ENCODE results near the gene EPN2.

The EPN2 gene

DNA sequence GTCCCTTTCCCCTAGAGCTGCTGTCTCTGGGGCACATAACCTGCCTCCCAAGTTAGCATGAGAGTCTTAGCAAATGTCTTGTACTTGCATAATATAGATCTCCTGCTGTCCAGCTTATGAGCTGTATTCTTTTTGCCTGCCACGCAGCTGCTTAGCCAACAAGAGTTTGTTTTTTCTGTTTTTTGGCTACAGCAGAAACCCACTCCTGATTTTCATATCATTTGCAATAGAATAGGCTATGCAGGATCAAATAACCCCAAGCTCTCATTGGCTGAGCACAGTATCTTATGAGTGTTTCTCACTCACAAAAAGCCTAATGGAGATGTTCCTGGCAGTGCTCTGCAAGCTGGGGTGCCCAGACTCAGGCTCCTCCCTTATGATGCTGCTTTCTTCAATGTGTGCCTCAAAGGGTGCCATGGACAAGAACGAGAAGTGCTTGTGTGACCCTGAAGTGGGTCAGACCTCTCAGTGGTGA is 102.2 kb downstream of the EPN2 start:
- TF ChIP-seq, protein P1, sequence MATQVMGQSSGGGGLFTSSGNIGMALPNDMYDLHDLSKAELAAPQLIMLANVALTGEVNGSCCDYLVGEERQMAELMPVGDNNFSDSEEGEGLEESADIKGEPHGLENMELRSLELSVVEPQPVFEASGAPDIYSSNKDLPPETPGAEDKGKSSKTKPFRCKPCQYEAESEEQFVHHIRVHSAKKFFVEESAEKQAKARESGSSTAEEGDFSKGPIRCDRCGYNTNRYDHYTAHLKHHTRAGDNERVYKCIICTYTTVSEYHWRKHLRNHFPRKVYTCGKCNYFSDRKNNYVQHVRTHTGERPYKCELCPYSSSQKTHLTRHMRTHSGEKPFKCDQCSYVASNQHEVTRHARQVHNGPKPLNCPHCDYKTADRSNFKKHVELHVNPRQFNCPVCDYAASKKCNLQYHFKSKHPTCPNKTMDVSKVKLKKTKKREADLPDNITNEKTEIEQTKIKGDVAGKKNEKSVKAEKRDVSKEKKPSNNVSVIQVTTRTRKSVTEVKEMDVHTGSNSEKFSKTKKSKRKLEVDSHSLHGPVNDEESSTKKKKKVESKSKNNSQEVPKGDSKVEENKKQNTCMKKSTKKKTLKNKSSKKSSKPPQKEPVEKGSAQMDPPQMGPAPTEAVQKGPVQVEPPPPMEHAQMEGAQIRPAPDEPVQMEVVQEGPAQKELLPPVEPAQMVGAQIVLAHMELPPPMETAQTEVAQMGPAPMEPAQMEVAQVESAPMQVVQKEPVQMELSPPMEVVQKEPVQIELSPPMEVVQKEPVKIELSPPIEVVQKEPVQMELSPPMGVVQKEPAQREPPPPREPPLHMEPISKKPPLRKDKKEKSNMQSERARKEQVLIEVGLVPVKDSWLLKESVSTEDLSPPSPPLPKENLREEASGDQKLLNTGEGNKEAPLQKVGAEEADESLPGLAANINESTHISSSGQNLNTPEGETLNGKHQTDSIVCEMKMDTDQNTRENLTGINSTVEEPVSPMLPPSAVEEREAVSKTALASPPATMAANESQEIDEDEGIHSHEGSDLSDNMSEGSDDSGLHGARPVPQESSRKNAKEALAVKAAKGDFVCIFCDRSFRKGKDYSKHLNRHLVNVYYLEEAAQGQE (IDR thresholded peaks at IDR 0.05; ENCODE audit: insufficient read depth in 1 of 2, low read depth in 2 of 2, low read length in 2 of 2) = no peak
- no peak for TF ChIP-seq TAF1 (IDR thresholded peaks at IDR 0.05; ENCODE audit: borderline replicate concordance, insufficient read depth, low read length)
- no peak for TF ChIP-seq FOXP2 (optimal IDR thresholded peaks at IDR 0.05; ENCODE audit: borderline replicate concordance, extremely low read depth, extremely low read length, insufficient read depth)
- TF ChIP-seq SIN3A (IDR thresholded peaks at IDR 0.05; ENCODE audit: borderline replicate concordance, insufficient read depth, low read length) = no peak
- TF ChIP-seq POLR2AphosphoS5 (IDR thresholded peaks at IDR 0.05; ENCODE audit: low read depth, low read length) = no peak

DNA sequence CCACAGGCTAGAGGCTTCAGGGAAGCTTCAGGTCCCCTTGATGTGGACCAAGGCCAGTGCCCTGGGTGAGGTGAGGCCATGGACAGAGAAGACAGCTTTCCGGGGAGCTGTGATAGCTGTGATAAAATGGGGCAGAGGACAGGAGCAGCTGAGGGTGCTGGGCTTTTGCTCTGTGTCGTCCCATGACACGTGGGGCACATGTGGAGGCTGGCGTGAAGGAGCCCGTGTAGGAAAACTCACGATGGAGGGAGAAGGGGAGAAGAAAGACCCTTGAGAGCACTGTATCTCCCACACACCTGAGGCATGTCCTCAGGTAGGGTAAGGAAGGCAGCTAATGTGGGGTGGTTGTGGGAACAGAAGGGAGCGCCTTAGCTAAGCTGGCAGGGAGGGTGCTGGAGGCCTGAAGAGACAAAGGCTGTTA is 104.1 kb downstream of the EPN2 start:
- no peak for TF ChIP-seq SIN3A (IDR thresholded peaks at IDR 0.05; ENCODE audit: borderline replicate concordance, insufficient read depth, low read length)

DNA sequence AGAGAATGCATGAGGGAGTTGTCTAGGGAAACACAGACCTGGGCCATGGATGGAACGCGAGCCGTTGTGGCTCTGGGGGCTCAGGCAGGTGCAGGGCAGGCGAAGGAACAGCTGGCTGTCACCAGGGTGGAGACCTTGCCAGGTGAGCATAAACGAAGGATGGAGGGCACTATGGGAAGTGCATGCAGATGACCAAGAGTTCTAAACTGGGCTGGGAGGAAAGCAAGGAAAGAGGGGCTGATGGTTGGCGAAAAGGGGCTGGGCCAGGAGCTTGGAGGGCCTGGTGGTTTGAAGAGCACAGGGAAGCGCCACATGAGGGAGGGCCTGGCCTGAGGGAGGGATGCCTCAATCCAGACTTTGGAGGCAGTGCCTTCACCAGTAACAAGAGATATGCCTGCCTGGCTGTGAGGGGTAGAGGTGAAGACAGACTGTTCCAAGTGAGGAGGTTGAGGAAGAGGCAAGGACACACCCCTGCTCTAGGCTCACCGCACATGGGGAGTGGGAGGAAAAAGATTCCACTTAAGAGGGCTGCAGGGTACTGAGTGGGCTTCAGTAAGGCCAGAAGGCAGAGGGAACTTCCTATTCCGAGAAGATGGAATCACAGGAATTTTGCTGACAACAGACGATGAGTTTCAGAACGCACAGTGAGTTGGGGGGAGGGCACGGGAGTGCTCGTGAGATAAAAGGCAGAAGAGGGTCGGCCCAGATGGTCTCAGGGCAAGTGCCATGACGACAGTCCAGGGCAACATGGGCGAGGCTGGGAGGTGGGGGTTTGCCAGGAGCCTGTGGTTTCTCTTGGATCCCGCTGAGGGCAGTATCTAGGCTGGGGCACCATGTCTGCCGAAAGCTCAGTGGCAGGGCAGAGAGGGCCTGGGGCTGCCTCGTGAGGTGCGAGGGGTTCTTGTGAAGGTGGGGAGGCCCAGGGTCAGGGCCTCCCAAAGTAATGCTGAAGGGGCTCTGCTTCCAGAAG is 104.8 kb downstream of the EPN2 start:
- no peak for TF ChIP-seq FOXP2 (optimal IDR thresholded peaks at IDR 0.05; ENCODE audit: borderline replicate concordance, extremely low read depth, extremely low read length, insufficient read depth)
- TF ChIP-seq SIN3A (IDR thresholded peaks at IDR 0.05; ENCODE audit: borderline replicate concordance, insufficient read depth, low read length) = no peak
- no peak for TF ChIP-seq TAF1 (IDR thresholded peaks at IDR 0.05; ENCODE audit: borderline replicate concordance, insufficient read depth, low read length)
- TF ChIP-seq, protein P1 (IDR thresholded peaks at IDR 0.05; ENCODE audit: insufficient read depth in 1 of 2, low read depth in 2 of 2, low read length in 2 of 2) = no peak
- TF ChIP-seq POLR2AphosphoS5 (IDR thresholded peaks at IDR 0.05; ENCODE audit: low read depth, low read length) = no peak

DNA sequence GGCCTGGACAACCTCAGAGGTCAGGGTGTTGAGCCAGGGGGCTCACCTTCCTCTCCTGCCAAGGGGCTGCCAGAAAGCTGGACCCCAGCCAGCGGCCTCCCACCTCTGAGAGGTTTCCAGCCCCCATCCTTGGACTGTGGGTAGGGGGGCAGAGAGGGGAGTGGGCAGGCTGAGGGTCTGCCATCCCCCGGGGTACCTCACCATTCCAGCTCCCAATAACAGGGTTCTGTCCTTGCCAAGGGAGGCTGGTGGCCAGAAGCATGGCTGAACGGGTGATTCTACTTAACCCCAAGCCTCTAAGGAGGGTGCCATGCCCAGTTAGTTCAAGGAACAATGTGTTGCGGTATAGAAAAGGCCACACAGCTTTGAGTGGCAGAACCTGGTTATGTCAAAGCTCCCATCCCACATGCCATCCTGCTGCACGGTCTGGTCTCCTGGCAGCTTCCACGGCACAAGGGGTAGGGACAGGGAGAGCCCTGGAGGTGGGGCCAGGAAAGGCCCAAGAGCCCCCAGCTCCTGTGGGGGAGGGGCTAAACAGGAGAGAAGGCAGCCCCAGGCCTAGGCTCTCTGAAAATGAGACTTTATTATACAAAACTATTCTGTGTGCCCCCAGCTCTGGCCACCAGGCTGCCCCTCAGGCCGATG is 105.6 kb downstream of the EPN2 start:
- TF ChIP-seq, protein P1 (IDR thresholded peaks at IDR 0.05; ENCODE audit: insufficient read depth in 1 of 2, low read depth in 2 of 2, low read length in 2 of 2) = no peak
- no peak for TF ChIP-seq TAF1 (IDR thresholded peaks at IDR 0.05; ENCODE audit: borderline replicate concordance, insufficient read depth, low read length)
- TF ChIP-seq FOXP2 (optimal IDR thresholded peaks at IDR 0.05; ENCODE audit: borderline replicate concordance, extremely low read depth, extremely low read length, insufficient read depth) = no peak
- no peak for TF ChIP-seq POLR2AphosphoS5 (IDR thresholded peaks at IDR 0.05; ENCODE audit: low read depth, low read length)
- TF ChIP-seq SIN3A (IDR thresholded peaks at IDR 0.05; ENCODE audit: borderline replicate concordance, insufficient read depth, low read length) = no peak

DNA sequence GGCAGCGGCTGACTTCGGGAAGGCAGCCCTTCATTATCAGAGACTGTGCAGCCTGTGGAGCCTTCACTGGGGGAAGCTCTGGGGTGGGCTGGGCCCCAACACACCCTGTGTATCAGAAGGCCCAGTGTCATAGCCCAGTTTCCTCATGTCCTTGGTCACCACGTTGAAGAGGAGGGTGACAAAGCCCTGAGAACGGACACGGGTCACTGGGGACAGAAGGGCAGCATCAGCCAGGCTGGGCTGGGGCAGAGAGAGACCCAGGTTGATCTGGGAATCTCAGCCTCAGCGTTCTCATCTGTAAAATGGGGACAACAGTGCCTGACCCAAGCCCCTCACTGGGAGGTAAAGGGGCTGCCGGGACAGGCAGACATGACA is 106.1 kb downstream of the EPN2 start:
- TF ChIP-seq POLR2AphosphoS5 (IDR thresholded peaks at IDR 0.05; ENCODE audit: low read depth, low read length) = no peak

DNA sequence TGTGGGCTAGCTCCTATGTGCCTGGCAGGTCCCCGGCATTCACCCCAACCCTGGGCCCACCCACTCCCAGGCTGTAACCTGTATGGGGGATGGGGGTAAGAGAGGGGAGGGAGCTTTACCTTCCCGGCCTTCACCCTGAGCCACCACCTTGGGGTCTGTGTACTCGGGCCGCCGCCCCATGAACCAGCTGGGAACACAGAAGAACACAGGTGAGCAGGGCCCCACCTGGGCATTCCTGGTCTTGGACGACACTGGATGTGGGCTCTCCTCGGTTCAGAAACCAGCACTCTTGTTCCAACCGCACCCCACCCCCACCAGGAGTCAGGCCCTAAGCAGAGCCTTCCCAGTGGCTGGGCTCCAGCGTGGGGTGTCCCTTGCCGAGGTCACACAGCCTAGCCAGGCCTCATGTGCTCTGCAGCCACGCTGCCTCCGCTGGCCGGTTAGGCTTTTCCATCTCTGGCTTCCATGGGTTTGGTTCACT is 106.5 kb downstream of the EPN2 start:
- no peak for TF ChIP-seq SIN3A (IDR thresholded peaks at IDR 0.05; ENCODE audit: borderline replicate concordance, insufficient read depth, low read length)
- TF ChIP-seq, protein P1 (IDR thresholded peaks at IDR 0.05; ENCODE audit: insufficient read depth in 1 of 2, low read depth in 2 of 2, low read length in 2 of 2) = no peak
- no peak for TF ChIP-seq TAF1 (IDR thresholded peaks at IDR 0.05; ENCODE audit: borderline replicate concordance, insufficient read depth, low read length)
- TF ChIP-seq POLR2AphosphoS5 (IDR thresholded peaks at IDR 0.05; ENCODE audit: low read depth, low read length) = no peak
- no peak for TF ChIP-seq FOXP2 (optimal IDR thresholded peaks at IDR 0.05; ENCODE audit: borderline replicate concordance, extremely low read depth, extremely low read length, insufficient read depth)
